IMR-90 (cell line): Measurements from ENCODE around the gene SUGCT. TPM values are rescaled to one million over a fixed set of nuclear protein-coding genes. Genes with fewer than 3 reads are reported as not detected.

ENCODE experiments used
- ATAC-seq: fragments of 200-7000 bp; cut with Tn5 transposase; 2 replicates; pipeline ENCODE4 v1.9.1; 2020; ENCODE audit warnings: low read depth, mild to moderate bottlenecking, moderate library complexity
- BruUV-seq: library from RNA; stranded (reverse); fragments of 400-500 nt; replicated peaks from 2 replicates; lab custom pipeline; 2021; lab: Mats Ljungman, UMichigan
- CTCF ChIA-PET: fragments of 300-600 bp; formaldehyde crosslinking; extraction: SDS; loops from one replicate; lab custom pipeline; 2021; ENCODE audit warnings: antibody characterized with exemption; lab: Yijun Ruan, JAX
- POLR2A ChIA-PET: fragments of 300-600 bp; sonication (Branson Sonifier 250); formaldehyde crosslinking; loops from one replicate; lab custom pipeline; 2022; ENCODE audit warnings: antibody characterized with exemption; ENCODE audit not compliant: unreplicated experiment; lab: Charles Lee
- DNase-seq: peaks from one replicate; pipeline ENCODE4 v3.0.0; 2013
- H2AFZ ChIP-seq: replicated peaks from 2 replicates; pipeline ENCODE3; 2013; ENCODE audit warnings: low read length, mild to moderate bottlenecking; ENCODE audit not compliant: poor library complexity
- H2AK5ac ChIP-seq: 2 replicates; pipeline ENCODE4 v1.6.1; 2013; ENCODE audit warnings: low read depth, low read length, inconsistent platforms
- H2AK9ac ChIP-seq: replicated peaks from 2 replicates; pipeline ENCODE3; 2013; ENCODE audit warnings: mild to moderate bottlenecking, low read depth, low read length, moderate library complexity; ENCODE audit not compliant: poor library complexity
- H2BK120ac ChIP-seq: 2 replicates; pipeline ENCODE4 v1.6.1; 2013; ENCODE audit warnings: low read depth, low read length, inconsistent platforms
- H2BK15ac ChIP-seq: 3 replicates; pipeline ENCODE4 v1.6.1; 2013; ENCODE audit warnings: low read depth, low read length, inconsistent platforms
- H2BK20ac ChIP-seq: 2 replicates; pipeline ENCODE4 v1.6.1; 2013; ENCODE audit warnings: low read depth, mild to moderate bottlenecking, inconsistent platforms, low read length, moderate library complexity
- H2BK5ac ChIP-seq: 2 replicates; pipeline ENCODE4 v1.6.1; 2013; ENCODE audit warnings: mild to moderate bottlenecking, low read depth, low read length, inconsistent platforms; ENCODE audit not compliant: poor library complexity, severe bottlenecking
- H3K14ac ChIP-seq: replicated peaks from 2 replicates; pipeline ENCODE4 v1.6.1; 2013; ENCODE audit warnings: low read depth, low read length, inconsistent platforms
- H3K18ac ChIP-seq: 2 replicates; pipeline ENCODE4 v1.6.1; 2013; ENCODE audit warnings: low read depth, low read length, control low read depth
- H3K23ac ChIP-seq: 2 replicates; pipeline ENCODE4 v1.6.1; 2013; ENCODE audit warnings: low read depth, low read length, inconsistent platforms
- H3K27ac ChIP-seq: 2 replicates; pipeline ENCODE4 v1.5.1; 2013; ENCODE audit warnings: mild to moderate bottlenecking, control low read depth, low read length; ENCODE audit not compliant: insufficient read depth
- H3K27me3 ChIP-seq: 2 replicates; pipeline ENCODE4 v1.6.1; 2013; ENCODE audit warnings: low read length; ENCODE audit not compliant: control insufficient read depth, insufficient read depth
- H3K36me3 ChIP-seq: 2 replicates; pipeline ENCODE4 v1.6.1; 2013; ENCODE audit warnings: low read length, mixed read lengths; ENCODE audit not compliant: control insufficient read depth, insufficient read depth
- H3K4ac ChIP-seq: 2 replicates; pipeline ENCODE4 v1.6.1; 2013; ENCODE audit warnings: low read depth, low read length, inconsistent platforms
- H3K4me1 ChIP-seq: 2 replicates; pipeline ENCODE4 v1.6.1; 2013; ENCODE audit warnings: low read length, mixed read lengths; ENCODE audit not compliant: control insufficient read depth, insufficient read depth
- H3K4me2 ChIP-seq: 2 replicates; pipeline ENCODE4 v1.6.1; 2013; ENCODE audit warnings: low read depth, mild to moderate bottlenecking, control low read depth, low read length, moderate library complexity
- H3K4me3 ChIP-seq: 2 replicates; pipeline ENCODE4 v1.5.1; 2013; ENCODE audit warnings: low read depth, mild to moderate bottlenecking, control low read depth, low read length, moderate library complexity; ENCODE audit not compliant: insufficient read depth
- H3K56ac ChIP-seq: 2 replicates; pipeline ENCODE4 v1.6.1; 2013; ENCODE audit warnings: low read length, inconsistent platforms; ENCODE audit not compliant: insufficient read depth; ENCODE audit errors: extremely low read depth
- H3K79me1 ChIP-seq, 2 experiments: 2 replicates each; pipeline ENCODE4 v1.6.1; 2013; ENCODE audit warnings: low read length in 2 of 2, inconsistent platforms in 1 of 2, low read depth in 1 of 2
- H3K9ac ChIP-seq: 2 replicates; pipeline ENCODE4 v1.6.1; 2013; ENCODE audit warnings: low read depth, low read length, control low read depth
- H3K9me1 ChIP-seq: 2 replicates; pipeline ENCODE4 v1.6.1; 2013; ENCODE audit warnings: low read length, inconsistent platforms; ENCODE audit not compliant: insufficient read depth
- H3K9me3 ChIP-seq: 2 replicates; pipeline ENCODE4 v1.6.1; 2013; ENCODE audit warnings: low read length; ENCODE audit not compliant: control insufficient read depth, insufficient read depth
- H4K20me1 ChIP-seq: 2 replicates; pipeline ENCODE4 v1.6.1; 2013; ENCODE audit warnings: low read length, inconsistent platforms; ENCODE audit not compliant: insufficient read depth
- H4K5ac ChIP-seq: 2 replicates; pipeline ENCODE4 v1.6.1; 2013; ENCODE audit warnings: mild to moderate bottlenecking, low read depth, low read length, control low read depth
- H4K8ac ChIP-seq, 2 experiments: 2 replicates each; pipeline ENCODE4 v1.6.1; 2013; ENCODE audit warnings: low read depth in 2 of 2, low read length in 2 of 2, control low read depth in 1 of 2, inconsistent platforms in 1 of 2
- H4K91ac ChIP-seq: 2 replicates; pipeline ENCODE4 v1.6.1; 2013; ENCODE audit warnings: low read depth, low read length, inconsistent platforms; ENCODE audit not compliant: insufficient read depth
- CEBPB ChIP-seq: IDR thresholded peaks from 2 replicates; pipeline ENCODE4 v1.6.1; 2012; ENCODE audit warnings: low read depth, low read length, improper control_type of control experiment
- CTCF ChIP-seq: conservative IDR thresholded peaks from 2 replicates; pipeline ENCODE4 v1.5.1; 2012; ENCODE audit warnings: mild to moderate bottlenecking, low read depth, low read length, improper control_type of control experiment
- FOS ChIP-seq: fragments of 150-350 bp; IDR thresholded peaks from 2 replicates; pipeline ENCODE4 v1.6.1; 2016; ENCODE audit warnings: low read depth, low read length
- MAFK ChIP-seq: IDR thresholded peaks from 2 replicates; pipeline ENCODE4 v1.6.1; 2012; ENCODE audit warnings: low read depth, low read length, improper control_type of control experiment
- MAZ ChIP-seq: IDR thresholded peaks from 2 replicates; pipeline ENCODE4 v1.6.1; 2012; ENCODE audit warnings: low read depth, mild to moderate bottlenecking, low read length, improper control_type of control experiment, moderate library complexity, borderline replicate concordance
- NFE2L2 ChIP-seq: fragments of 150-350 bp; IDR thresholded peaks from 2 replicates; pipeline ENCODE4 v1.6.1; 2016; ENCODE audit warnings: low read depth, mild to moderate bottlenecking, low read length
- POLR2A ChIP-seq: IDR thresholded peaks from 2 replicates; pipeline ENCODE4 v1.6.1; 2012; ENCODE audit warnings: mild to moderate bottlenecking, low read depth, low read length
- RFX5 ChIP-seq: IDR thresholded peaks from 2 replicates; pipeline ENCODE4 v1.8.0; 2012; ENCODE audit warnings: low read depth, mild to moderate bottlenecking, low read length, moderate library complexity
- USF2 ChIP-seq: fragments of 150-350 bp; IDR thresholded peaks from 2 replicates; pipeline ENCODE4 v1.6.1; 2017; ENCODE audit warnings: mild to moderate bottlenecking, antibody characterized with exemption, low read length, low read depth
- WGBS, 2 experiments: methylation state at CpG; one replicate each; pipeline versions ENCODE4 v1.1.5 to v1.1.7; 2013; ENCODE audit warnings: missing lambda C conversion rate in 2 of 2; ENCODE audit not compliant: insufficient read length in 1 of 2; ENCODE audit errors: extremely low coverage in 2 of 2; 5-methylcytosine and 5-hydroxymethylcytosine counted together
- dilution Hi-C: fragments of 300-500 bp; cut with HindIII; formaldehyde crosslinking; loops from one replicate; pipeline ENCODE4 v1.14.3; 2018; ENCODE audit warnings: low sequenced_read_pairs; ENCODE audit not compliant: unreplicated experiment
- in situ Hi-C: fragments of 300-500 bp; cut with MboI; formaldehyde crosslinking; loops from 3 replicates; pipeline ENCODE4 v1.14.3; 2019; ENCODE audit warnings: low sequenced_read_pairs, inconsistent platforms, mixed read lengths
- intact Hi-C: fragments of 100-400 bp; cut with micrococcal nuclease; formaldehyde crosslinking; loops from 2 replicates; pipeline ENCODE4 v1.10.0; 2022
- polyA plus RNA-seq, 3 experiments: library from polyadenylated mRNA; depleted of rRNA; stranded (reverse); fragments of >200 nt; gene quantifications; 2 replicates each; pipeline ENCODE4 v1.2.3, GENCODE V29; 2012; ENCODE audit warnings: low replicate concordance in 1 of 3
- total RNA-seq: library from RNA; depleted of rRNA; stranded (reverse); fragments of >200 nt; gene quantifications from 2 replicates; pipeline ENCODE4 v1.2.3, GENCODE V29; 2012

The SUGCT gene
- total and polyA plus RNA-seq, 2 of the 4 experiments (the other 2 are of a cell fraction): 5.9 to 8.3 TPM

DNA sequence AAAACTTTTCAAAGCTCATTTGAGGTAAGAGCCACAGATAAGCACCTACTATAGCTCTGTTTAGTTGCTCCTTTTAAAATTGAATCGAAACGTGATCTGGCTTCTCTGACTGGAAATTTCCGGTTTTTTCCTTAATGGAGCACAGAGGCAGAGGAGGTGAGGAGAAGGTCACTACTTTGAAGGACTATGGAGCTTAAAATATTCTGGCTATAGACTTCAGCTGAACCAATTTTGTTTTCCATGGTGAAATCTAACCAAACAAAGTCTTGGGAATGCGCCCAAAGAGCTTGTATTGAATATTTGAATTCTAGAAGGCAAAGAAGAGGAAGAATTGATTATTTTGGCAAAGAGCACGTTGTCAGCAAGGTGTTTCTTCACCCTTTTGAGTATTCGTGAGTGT lies 711.1 kb downstream of the SUGCT start:
- Histone ChIP-seq H3K4me1 (peaks cover 5% of the 10 kb centered on the region; the same call in 1 of the 2 replicates), H3K9me3 (no peaks in the 10 kb centered on the region), H2BK15ac (no peak overlapping the region), H3K4ac (no peak overlapping the region), H3K4me2 (no peak overlapping the region), H3K18ac (no peak overlapping the region), H3K14ac (no peak overlapping the region), H3K4me3 (no peak overlapping the region), H2AK5ac (no peak overlapping the region), H3K56ac (no peak overlapping the region), H2AK9ac (no peak overlapping the region), H4K91ac (no peak overlapping the region), H2BK120ac (no peak overlapping the region), H3K9me1 (peaks cover 3% of the 10 kb centered on the region; the same call in 1 of the 2 replicates), H3K27me3 (no peaks in the 10 kb centered on the region), H3K9ac (no peak overlapping the region), H3K27ac (no peak overlapping the region), H4K8ac (no peak overlapping the region), H3K23ac (no peak overlapping the region), H2BK5ac (no peak overlapping the region), H2BK20ac (no peak overlapping the region), H2AFZ (no peak overlapping the region), H4K5ac (no peak overlapping the region), H3K79me1 (no peaks in the 10 kb centered on the region), H3K36me3 (no peaks in the 10 kb centered on the region), H4K20me1 (no peaks in the 10 kb centered on the region)
- intact Hi-C loops (no loop called here), dilution Hi-C loops (no loop called here), in situ Hi-C loops (no loop called here)
- TF ChIP-seq NFE2L2 (no peak), CEBPB (no peak), FOS (no peak), USF2 (no peak), CTCF (no peak), MAFK (no peak), MAZ (no peak), POLR2A (no peak), RFX5 (no peak)
- ChIA-PET POLR2A (no interaction called here), CTCF (no interaction called here)
- BruUV-seq: no TSS peak
- no CpG with 5 or more reads among the region's 6 CpGs for WGBS, 2 experiments
- DNase-seq: no peak
- ATAC-seq: no peak
